Fibroblast of mammary gland (primary cell): ENCODE measurements around the gene SNRPA.
"Not testable (repeated sequence)": the region's sequence is repeated elsewhere in the genome, so short reads cannot be mapped to it uniquely, and the experiment has no call there.

Experiments used
- DNase-seq: peaks from one replicate; pipeline ENCODE4 v3.0.0-alpha.2; 2010; ENCODE audit warnings: low read depth
- H3K4me3 ChIP-seq: 2 replicates; pipeline ENCODE4 v1.5.1; 2011; ENCODE audit warnings: low read depth, mild to moderate bottlenecking, low read length, moderate library complexity; ENCODE audit not compliant: control insufficient read depth
- CTCF ChIP-seq: conservative IDR thresholded peaks from 2 replicates; pipeline ENCODE4 v1.5.1; 2011; ENCODE audit warnings: low read depth, low read length, inconsistent platforms; ENCODE audit not compliant: control insufficient read depth, insufficient read depth

The SNRPA gene

GRCh38 chr19:40756502-40757110, 5.6 kb downstream of the SNRPA start:
- TF ChIP-seq CTCF, result no peak
- no peak for DNase-seq
- no peak overlapping the region for H3K4me3 ChIP-seq

GRCh38 chr19:40758491-40758890, 7.5 kb downstream of the SNRPA start:
- TF ChIP-seq CTCF, result no peak
- no peak for DNase-seq
- H3K4me3 ChIP-seq, result no peak overlapping the region

- DNase-seq, result no peak
- no peak overlapping the region for H3K4me3 ChIP-seq
- no peak for TF ChIP-seq CTCF
These were observed 8.3 kb downstream of the SNRPA start for GRCh38 chr19:40759352-40759751.

GRCh38 chr19:40762754-40763470, 11.9 kb downstream of the SNRPA start:
- no peak for DNase-seq
- no peak for TF ChIP-seq CTCF
- no peak overlapping the region for H3K4me3 ChIP-seq

- H3K4me3 ChIP-seq, result no peak overlapping the region
- TF ChIP-seq CTCF, result no peak
- DNase-seq, result no peak
These were observed 12.5 kb downstream of the SNRPA start for GRCh38 chr19:40763526-40763925.

- no peak for TF ChIP-seq CTCF
- H3K4me3 ChIP-seq, result no peak overlapping the region
- no peak for DNase-seq
These were observed 13.0 kb downstream of the SNRPA start for GRCh38 chr19:40763963-40764362.

GRCh38 chr19:40766385-40766784, 15.4 kb downstream of the SNRPA start:
- DNase-seq, H3K4me3 ChIP-seq: not testable (repeated sequence)
